Skeletal muscle tissue (tissue), 4 donors: ENCODE results near the gene CCNJL. TPM values are rescaled to one million over a fixed set of nuclear protein-coding genes. Genes with fewer than 3 reads are reported as not detected.

Experiments
- H3K27ac ChIP-seq: one replicate; pipeline ENCODE4 v1.7.0; 2013; ENCODE audit warnings: mild to moderate bottlenecking, low read depth, low read length, inconsistent platforms
- H3K27me3 ChIP-seq, 3 donors: one replicate each; pipeline ENCODE4 v1.7.0; 2013; ENCODE audit warnings: low read length in 3 of 3; ENCODE audit not compliant: control insufficient read depth in 3 of 3, insufficient read depth in 3 of 3
- H3K36me3 ChIP-seq, 3 donors: one replicate each; pipeline ENCODE4 v1.7.0; 2013; ENCODE audit warnings: low read length in 3 of 3; ENCODE audit not compliant: control insufficient read depth in 3 of 3, insufficient read depth in 3 of 3
- H3K4me1 ChIP-seq, 3 donors: one replicate each; pipeline ENCODE4 v1.7.0; 2013; ENCODE audit warnings: low read length in 3 of 3, mild to moderate bottlenecking in 3 of 3; ENCODE audit not compliant: control insufficient read depth in 3 of 3, insufficient read depth in 3 of 3
- H3K4me3 ChIP-seq, 3 donors: one replicate each; pipeline ENCODE4 v1.7.0; 2013; ENCODE audit warnings: low read length in 3 of 3
- H3K9ac ChIP-seq, 3 donors: one replicate each; pipeline ENCODE4 v1.7.0; 2013; ENCODE audit warnings: low read length in 3 of 3, mild to moderate bottlenecking in 3 of 3, moderate library complexity in 2 of 3, low read depth in 1 of 3
- H3K9me3 ChIP-seq, 3 donors: one replicate each; pipeline ENCODE4 v1.7.0; 2013; ENCODE audit warnings: low read length in 3 of 3; ENCODE audit not compliant: control insufficient read depth in 3 of 3
- total RNA-seq: library from RNA; depleted of rRNA; stranded (reverse); fragments of >200 nt; gene quantifications from one replicate; pipeline ENCODE4 v1.2.3, GENCODE V29; 2014
- donor health status: Osteomylitis.

The CCNJL gene
- total RNA-seq, 1 donor from 2014 or later, result 3.1 TPM

GRCh38 chr5:160237571-160238093, 74.7 kb downstream of the CCNJL start:
- Histone ChIP-seq H3K4me3 (no peak overlapping the region), H3K4me1 (no peaks in the 10 kb centered on the region), H3K9ac (no peak overlapping the region), H3K36me3 (no peaks in the 10 kb centered on the region), H3K27ac (no peak overlapping the region), H3K27me3 (peaks cover 0 to 4% (median 0%) of the 10 kb centered on the region in 3 donors), H3K9me3 (no peaks in the 10 kb centered on the region)

- H3K27me3 ChIP-seq, result no peaks in the 10 kb centered on the region
- no peak overlapping the region for H3K27ac ChIP-seq
- no peaks in the 10 kb centered on the region for H3K36me3 ChIP-seq
- no peak overlapping the region for H3K9ac ChIP-seq
- H3K4me1 ChIP-seq, result no peaks in the 10 kb centered on the region
- H3K9me3 ChIP-seq, result no peaks in the 10 kb centered on the region
- H3K4me3 ChIP-seq, result no peak overlapping the region
Observed at GRCh38 chr5:160235731-160236130, 76.6 kb downstream of the CCNJL start.

- no peak overlapping the region for H3K4me3 ChIP-seq
- H3K27me3 ChIP-seq, result no peaks in the 10 kb centered on the region
- H3K4me1 ChIP-seq, result no peaks in the 10 kb centered on the region
- no peak overlapping the region for H3K9ac ChIP-seq
- no peak overlapping the region for H3K27ac ChIP-seq
- H3K36me3 ChIP-seq, result no peaks in the 10 kb centered on the region
- no peaks in the 10 kb centered on the region for H3K9me3 ChIP-seq
Observed at GRCh38 chr5:160233215-160233614, 79.1 kb downstream of the CCNJL start.

GRCh38 chr5:160231783-160232342, 80.5 kb downstream of the CCNJL start:
- Histone ChIP-seq H3K27me3 (no peaks in the 10 kb centered on the region), H3K9ac (no peak overlapping the region), H3K4me1 (no peaks in the 10 kb centered on the region), H3K36me3 (no peaks in the 10 kb centered on the region), H3K9me3 (no peaks in the 10 kb centered on the region), H3K27ac (no peak overlapping the region), H3K4me3 (no peak overlapping the region)

- Histone ChIP-seq H3K36me3 (no peaks in the 10 kb centered on the region), H3K4me1 (no peaks in the 10 kb centered on the region), H3K9me3 (no peaks in the 10 kb centered on the region), H3K27me3 (no peaks in the 10 kb centered on the region), H3K9ac (no peak overlapping the region), H3K27ac (no peak overlapping the region), H3K4me3 (no peak overlapping the region)
Observed at GRCh38 chr5:160230686-160231527, 81.5 kb downstream of the CCNJL start.

GRCh38 chr5:160229190-160229742, 83.1 kb downstream of the CCNJL start, which contains the start of gene FABP6:
FABP6 (plus strand) TSS chr5:160229506; CDS start chr5:160229558, 52 bp downstream.
- no peaks in the 10 kb centered on the region for H3K4me1 ChIP-seq
- no peaks in the 10 kb centered on the region for H3K36me3 ChIP-seq
- no peak within 1 kb of the TSS for H3K9ac ChIP-seq
- H3K4me3 ChIP-seq, result no peak within 1 kb of the TSS
- no peak within 1 kb of the TSS for H3K27ac ChIP-seq
- H3K27me3 ChIP-seq, result no peaks in the 10 kb centered on the region
- H3K9me3 ChIP-seq, result no peaks in the 10 kb centered on the region

GRCh38 chr5:160227012-160227411, 85.4 kb downstream of the CCNJL start:
- Histone ChIP-seq H3K9me3 (no peaks in the 10 kb centered on the region), H3K27ac (no peak overlapping the region), H3K27me3 (no peaks in the 10 kb centered on the region), H3K4me1 (no peaks in the 10 kb centered on the region), H3K36me3 (no peaks in the 10 kb centered on the region), H3K4me3 (no peak overlapping the region), H3K9ac (no peak overlapping the region)

GRCh38 chr5:160221082-160221481, 91.3 kb downstream of the CCNJL start:
- Histone ChIP-seq H3K9ac (no peak overlapping the region), H3K4me1 (no peaks in the 10 kb centered on the region), H3K4me3 (no peak overlapping the region), H3K9me3 (no peaks in the 10 kb centered on the region), H3K27me3 (no peaks in the 10 kb centered on the region), H3K27ac (no peak overlapping the region), H3K36me3 (no peaks in the 10 kb centered on the region)

GRCh38 chr5:160219356-160219755, 93.0 kb downstream of the CCNJL start:
- Histone ChIP-seq H3K27me3 (no peaks in the 10 kb centered on the region), H3K4me3 (no peak overlapping the region), H3K36me3 (no peaks in the 10 kb centered on the region), H3K9me3 (no peaks in the 10 kb centered on the region), H3K9ac (no peak overlapping the region), H3K27ac (no peak overlapping the region), H3K4me1 (no peaks in the 10 kb centered on the region)

- Histone ChIP-seq H3K4me1 (no peaks in the 10 kb centered on the region), H3K36me3 (no peaks in the 10 kb centered on the region), H3K27ac (no peak overlapping the region), H3K27me3 (no peaks in the 10 kb centered on the region), H3K9ac (no peak overlapping the region), H3K4me3 (no peak overlapping the region), H3K9me3 (no peaks in the 10 kb centered on the region)
Observed at GRCh38 chr5:160213537-160213936, 98.8 kb downstream of the CCNJL start.
